Activated CD8-positive, alpha-beta memory T cell treated with anti-CD3 and anti-CD28 coated beads for 36 hours (primary cell): ENCODE data around the gene KCNK16. TPM values are rescaled to one million over a fixed set of nuclear protein-coding genes. Genes with fewer than 3 reads are reported as not detected.

ENCODE experiments used
- CTCF ChIA-PET: fragments of 350-600 bp; sonication (Branson Sonifier 250); formaldehyde crosslinking; loops from one replicate; lab custom pipeline; 2021; ENCODE audit warnings: antibody characterized with exemption; lab: Charles Lee
- POLR2A ChIA-PET: fragments of 350-600 bp; sonication (Branson Sonifier 250); formaldehyde crosslinking; loops from one replicate; lab custom pipeline; 2021; ENCODE audit warnings: antibody characterized with exemption; lab: Charles Lee
- total RNA-seq, 2 experiments: library from RNA; stranded (reverse); gene quantifications; one replicate each; pipeline ENCODE4 v1.2.3, GENCODE V29; 2021

The KCNK16 gene
- not detected for total RNA-seq

DNA sequence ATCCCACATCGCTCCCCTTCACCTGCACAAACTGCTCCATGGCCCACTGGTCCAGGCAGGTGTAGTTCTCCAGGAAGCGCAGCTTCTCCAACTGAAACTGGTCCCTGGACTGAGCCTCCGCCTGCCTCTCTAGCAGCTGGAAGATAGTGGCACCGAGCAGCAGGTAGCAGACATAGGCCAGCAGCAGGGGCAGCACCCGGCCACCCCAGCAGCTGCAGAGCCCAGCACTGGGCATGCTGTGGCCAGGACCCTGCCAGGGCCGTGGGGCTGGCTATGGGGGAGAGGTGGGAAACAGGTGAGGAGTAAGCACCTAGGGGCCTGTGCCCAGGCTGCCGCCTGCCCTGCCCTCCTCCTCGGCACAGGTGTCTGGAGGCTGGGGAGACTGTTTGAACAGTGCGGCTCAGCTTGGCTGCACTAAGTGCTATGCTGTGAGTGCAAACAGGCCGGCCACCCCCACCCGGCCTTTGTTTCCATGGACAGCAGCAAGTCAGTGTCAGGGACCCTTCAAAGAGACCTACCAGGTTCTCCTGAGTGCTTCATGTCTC is at the start of gene KCNK16:
KCNK16 (minus strand) TSS at position 397 of the 545 bp plus-strand sequence; CDS start at position 235, 162 bp downstream.
- POLR2A ChIA-PET: no interaction called here
- CTCF ChIA-PET: no interaction called here

DNA sequence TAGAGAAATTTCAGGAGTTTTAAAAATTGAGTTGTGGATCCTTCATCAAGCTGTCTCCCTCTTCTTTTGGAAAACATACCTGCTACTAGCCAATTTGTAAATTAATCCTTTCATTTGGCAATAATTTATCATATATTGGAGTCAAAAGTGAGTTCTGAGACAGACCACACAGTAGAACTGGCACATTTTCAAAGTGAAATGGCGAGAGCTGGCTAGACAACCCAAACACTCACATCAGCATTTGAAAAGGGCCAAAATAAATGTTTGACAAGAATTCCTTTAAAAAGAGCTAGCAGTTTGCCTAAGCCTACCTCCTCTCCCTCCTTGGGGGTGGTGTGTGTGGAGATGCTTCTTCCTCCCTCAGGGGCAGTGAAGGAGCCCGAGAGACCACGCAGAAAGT is 47.9 kb upstream of the KCNK16 start:
- CTCF ChIA-PET: interaction anchor here (1.4 kb wide), 1 partner anchor 8 kb away, joined by 3 read pairs; no protein-coding TSS in a partner anchor
- POLR2A ChIA-PET: no interaction called here

DNA sequence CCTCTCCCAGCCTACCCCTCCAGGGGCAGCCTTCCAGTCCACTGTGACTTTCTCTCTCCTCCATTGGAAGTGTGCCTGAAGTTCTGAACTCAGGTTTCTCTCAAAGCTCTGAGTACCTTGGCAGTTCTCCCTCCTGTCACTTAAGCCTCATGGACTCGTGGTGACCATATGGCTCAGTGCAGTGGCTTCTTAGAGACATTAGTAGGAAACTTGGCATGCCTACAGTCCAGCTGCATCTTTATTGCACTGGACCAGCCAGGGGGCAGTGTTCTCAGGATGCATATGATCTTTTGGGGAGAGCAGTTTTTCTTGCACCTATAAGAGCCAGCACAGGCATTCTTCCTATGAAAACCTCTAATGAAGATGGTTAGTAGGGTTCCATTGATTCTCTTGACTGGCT is 47.5 kb upstream of the KCNK16 start:
- POLR2A ChIA-PET: no interaction called here
- CTCF ChIA-PET: interaction anchor here (1.4 kb wide), 1 partner anchor 8 kb away, joined by 3 read pairs; no protein-coding TSS in a partner anchor

DNA sequence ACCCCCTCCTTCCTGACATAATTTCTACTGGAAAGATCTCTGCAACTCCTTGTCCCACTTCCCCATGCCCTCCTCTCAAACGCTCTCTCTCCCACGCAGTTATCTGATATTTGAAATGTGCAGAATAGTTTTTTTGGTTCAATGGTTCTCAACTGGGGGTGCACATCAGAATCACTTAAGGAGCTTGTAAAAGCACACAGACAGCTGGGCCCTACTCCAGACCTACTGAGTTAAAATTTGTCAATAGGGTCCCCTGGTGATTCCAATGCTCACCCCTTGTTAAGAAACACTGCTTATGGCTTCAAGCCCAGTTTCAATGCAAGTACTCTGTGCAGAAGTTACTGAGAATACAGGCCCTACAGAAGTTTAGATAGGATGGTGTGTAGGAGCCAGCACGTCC is 45.2 kb upstream of the KCNK16 start:
- CTCF ChIA-PET: no interaction called here

DNA sequence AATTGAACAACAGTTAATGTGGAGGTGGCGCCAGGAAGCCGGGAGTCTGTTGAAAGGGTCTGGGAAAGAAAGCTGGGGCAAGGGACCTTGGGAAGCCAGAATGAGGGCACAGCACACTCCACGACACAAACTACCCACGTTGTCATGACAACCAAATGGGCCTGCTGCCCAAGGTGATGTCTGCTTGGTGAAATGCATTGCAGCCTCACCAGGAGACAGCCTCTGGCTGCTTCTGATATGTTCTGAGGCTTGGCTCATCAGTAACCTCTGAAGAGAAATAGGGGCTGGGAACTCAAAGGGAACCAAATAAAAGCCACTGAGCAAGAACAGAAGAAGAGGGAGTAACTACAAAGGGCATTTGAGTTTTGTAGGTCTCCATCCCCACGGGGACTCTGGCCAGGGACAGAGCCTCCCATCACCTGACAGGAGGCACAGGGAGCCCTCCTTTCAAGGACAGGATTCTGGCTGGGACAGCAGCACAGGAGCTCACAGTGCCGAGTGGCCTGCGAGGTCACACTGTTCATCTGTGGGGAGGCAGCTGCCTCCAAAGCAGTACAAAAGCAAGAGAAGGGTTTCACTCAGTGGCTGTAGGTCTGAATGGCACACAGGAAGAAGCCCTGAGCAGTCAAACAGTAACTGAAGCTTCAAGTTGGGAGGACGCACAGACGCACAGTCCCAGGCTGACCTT is 44.6 kb upstream of the KCNK16 start:
- POLR2A ChIA-PET: no interaction called here
- CTCF ChIA-PET: no interaction called here

More for the DNA sequence above, 45.2 kb upstream of the KCNK16 start:
- POLR2A ChIA-PET: no interaction called here

DNA sequence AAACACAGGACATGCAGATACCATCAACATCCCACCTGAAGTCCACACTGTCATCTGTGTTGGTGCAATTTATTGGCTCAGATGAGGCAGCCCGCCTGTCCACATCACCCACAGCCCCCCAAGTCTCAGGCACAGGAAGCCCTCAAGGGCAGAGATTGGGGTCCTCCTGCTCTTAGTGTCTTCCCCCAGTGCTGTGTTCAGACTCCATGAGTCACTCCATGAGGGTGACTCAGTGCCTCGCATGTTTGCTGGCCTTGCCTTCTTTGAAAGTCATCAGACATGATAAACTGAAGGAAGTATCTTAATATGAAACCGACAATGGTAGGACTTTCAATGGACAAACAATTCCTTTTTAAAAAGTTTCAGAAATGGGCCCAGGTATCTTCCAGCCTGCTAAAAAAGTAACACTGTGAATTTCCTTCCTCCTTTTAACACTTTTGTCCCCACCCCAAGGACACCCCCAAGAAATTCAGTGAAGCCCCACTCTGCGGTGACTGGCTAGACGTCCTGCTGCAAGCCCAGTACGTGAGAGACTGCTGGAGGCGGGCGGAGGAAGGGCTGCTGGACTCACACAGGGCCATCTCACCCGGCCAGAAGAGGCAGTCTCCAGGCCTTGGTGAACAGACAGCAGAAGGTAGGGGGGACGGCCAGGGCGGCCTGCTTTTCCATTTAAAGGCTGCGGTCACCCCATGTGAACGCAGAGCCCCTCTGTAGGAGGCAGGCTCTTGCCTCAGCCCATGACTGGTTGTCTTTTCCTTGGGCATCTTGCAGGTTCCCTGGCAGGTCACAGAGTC is 43.0 kb upstream of the KCNK16 start:
- ChIA-PET POLR2A (no interaction called here), CTCF (interaction anchor here (0.7 kb wide), 1 partner anchor 10 kb away, joined by 3 read pairs; no protein-coding TSS in a partner anchor)

DNA sequence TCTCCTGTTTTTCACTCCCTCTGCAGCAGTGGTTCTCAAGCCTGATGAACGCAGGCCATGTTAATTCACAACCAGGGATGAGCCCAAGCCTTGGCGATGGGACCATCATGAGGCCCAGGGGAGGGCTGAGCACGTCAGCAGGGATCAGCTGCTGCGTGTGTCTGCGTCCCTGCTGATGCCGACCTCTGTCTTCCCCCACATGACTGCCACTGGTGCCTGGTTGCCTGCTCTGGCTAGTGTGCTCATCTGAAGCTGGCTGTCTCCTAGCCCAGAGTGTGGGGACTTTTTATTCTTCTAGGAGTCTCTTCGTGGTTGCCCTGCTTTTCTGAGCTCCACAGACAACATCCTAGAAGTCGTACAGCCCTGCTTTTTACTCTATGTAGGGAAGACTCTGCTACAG is 40.8 kb upstream of the KCNK16 start:
- POLR2A ChIA-PET: no interaction called here
- CTCF ChIA-PET: interaction anchor here (1.3 kb wide), 1 partner anchor 16 kb away, joined by 3 read pairs; no protein-coding TSS in a partner anchor

DNA sequence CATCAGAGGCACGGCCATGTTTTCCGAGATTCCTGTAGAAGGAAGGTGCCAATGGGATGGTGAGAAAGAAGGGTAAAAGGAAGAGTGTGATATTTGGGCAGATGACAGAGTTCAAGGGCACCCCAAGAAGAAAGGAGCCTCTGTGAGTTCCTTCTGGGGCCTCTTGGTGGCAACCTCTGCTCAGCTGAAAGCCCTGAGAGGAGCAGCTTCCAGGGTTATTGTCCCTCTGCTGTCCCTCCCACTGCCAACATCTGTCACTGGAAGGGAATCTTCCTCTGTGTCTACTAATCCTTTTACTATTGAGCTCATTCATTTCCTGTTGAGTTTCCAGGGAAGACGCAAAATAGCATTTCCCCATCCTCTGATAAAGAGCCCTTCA is 40.0 kb upstream of the KCNK16 start:
- ChIA-PET CTCF (interaction anchor here (1.0 to 1.3 kb wide), 2 partner anchors 8 to 15 kb away, joined by 3 read pairs; no protein-coding TSS in a partner anchor), POLR2A (no interaction called here)

DNA sequence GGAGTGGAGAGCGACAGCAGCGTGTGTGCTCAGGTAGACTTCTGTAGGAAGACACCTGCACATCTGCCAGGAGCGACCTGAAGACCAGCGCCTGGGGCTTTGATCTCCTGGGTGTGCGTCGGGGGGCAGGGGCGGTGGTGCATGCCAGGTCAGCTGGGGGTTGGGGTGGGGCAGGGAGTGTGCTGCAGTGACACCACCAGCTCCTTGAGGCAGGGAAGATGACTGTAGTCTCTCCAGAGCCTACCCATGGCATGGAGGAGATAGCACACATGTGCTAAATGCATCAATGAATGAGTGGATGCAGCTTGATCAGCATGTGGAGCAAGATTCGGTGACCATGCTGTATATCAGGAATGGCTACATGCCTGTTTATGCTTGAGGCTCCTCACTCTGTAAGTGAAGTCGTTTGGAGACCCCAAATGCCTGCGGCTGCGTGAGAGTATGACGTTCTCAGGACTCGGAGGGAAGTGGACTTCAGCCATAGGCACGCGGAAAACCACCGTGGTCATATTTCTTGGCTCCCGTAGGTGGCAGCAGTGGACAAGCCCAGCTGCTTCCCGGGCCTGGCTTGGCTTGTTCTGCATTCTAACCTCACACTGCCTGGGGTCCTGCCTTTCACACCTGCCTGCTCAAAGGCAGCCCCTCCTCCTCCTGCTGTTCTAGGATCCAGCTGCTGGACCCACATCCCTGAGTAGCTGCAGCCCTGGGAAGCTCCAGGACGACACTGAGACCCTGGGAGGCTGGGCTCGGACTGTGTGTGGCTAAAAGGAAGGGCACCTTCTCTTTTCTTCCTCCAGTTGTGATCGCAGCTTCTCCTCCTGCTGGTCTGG is 39.4 kb upstream of the KCNK16 start:
- POLR2A ChIA-PET: no interaction called here
- CTCF ChIA-PET: interaction anchor here (0.7 to 1.0 kb wide), 2 partner anchors 9 to 186 kb away, joined by 3 read pairs; no protein-coding TSS in a partner anchor

DNA sequence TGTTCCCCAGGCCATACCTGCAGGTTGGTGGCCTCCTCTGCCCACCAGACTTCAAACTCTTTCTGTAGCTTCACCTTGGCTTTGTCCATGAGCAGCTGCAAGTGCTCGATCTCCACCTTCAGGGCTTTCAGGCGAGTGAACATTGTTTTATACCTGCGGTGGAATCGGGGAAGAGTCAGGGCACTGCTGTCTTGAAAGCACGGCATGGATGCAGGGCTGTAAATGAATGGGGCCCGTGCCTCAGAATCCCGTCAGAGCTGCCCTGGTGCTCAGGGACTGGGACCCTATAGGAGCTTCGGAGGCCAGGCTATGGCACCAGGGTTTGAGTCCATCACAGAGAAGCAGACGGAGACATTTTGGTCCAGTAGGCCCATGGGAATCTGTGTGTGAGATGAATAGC is 37.9 kb upstream of the KCNK16 start:
- CTCF ChIA-PET: no interaction called here
- POLR2A ChIA-PET: no interaction called here

DNA sequence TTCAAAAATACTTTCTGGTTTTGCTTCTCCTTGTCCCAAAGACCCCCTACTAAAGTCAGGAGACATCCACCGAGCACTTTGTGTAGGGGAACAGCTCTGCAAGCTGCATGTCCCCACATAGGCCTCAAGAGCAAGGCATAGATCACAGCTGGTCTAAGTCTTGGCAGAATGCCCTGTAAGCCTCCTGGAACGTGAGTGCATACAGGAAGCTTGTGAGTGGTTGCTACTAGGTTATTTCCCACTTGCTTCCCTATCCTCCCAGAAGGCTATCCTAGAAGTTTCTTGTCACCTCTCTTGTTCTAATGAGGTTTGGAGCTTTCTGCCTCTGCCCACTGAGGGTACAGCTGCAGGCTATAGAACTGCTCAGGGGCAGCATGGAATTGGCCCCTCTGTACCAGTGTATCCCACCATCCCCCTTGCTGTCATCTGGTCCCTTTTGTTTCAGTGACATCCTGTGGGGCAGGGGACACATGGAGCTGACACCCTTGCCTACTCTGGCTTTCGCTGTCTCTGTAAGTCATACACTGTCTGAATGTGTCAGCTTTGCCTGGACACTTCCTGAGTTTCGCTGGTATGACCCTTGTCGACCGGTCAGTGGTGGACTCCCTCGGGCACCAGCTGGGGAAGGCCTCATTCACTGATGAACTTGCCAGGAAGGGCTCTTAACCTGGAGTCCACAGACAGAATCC is 35.6 kb upstream of the KCNK16 start:
- ChIA-PET CTCF (no interaction called here), POLR2A (no interaction called here)

DNA sequence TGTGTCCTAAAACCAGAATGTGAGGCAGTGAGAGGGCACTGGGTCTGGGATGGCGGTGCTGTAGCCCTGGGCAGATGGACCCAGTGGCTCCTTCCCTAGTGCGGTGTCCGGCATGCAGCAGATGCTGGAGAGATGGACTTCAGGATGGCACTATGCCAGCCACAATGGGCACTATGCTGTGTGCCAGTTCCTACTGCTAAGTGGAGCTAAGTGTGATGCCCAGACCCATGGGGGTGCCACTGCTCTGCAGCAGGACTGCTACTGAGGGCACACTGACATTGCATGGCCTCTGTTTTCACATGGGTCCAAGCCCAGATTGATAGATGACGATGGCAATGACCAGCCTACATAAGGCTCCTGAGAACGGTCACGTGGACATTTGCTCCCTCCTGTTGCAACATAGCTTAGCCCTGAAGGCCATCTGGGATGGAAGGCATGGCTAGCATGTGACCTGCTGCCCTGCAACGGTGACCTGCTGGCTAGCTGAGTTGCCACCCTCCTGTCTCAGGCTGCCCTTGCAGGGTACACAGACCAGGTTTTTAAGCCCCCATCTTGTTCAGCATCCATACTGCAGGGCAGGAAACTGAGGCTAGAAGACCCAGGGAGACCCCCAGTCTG is 31.3 kb upstream of the KCNK16 start:
- ChIA-PET CTCF (no interaction called here), POLR2A (interaction anchor here (0.6 kb wide), 1 partner anchor 65 kb away, joined by 9 read pairs; no protein-coding TSS in a partner anchor)

DNA sequence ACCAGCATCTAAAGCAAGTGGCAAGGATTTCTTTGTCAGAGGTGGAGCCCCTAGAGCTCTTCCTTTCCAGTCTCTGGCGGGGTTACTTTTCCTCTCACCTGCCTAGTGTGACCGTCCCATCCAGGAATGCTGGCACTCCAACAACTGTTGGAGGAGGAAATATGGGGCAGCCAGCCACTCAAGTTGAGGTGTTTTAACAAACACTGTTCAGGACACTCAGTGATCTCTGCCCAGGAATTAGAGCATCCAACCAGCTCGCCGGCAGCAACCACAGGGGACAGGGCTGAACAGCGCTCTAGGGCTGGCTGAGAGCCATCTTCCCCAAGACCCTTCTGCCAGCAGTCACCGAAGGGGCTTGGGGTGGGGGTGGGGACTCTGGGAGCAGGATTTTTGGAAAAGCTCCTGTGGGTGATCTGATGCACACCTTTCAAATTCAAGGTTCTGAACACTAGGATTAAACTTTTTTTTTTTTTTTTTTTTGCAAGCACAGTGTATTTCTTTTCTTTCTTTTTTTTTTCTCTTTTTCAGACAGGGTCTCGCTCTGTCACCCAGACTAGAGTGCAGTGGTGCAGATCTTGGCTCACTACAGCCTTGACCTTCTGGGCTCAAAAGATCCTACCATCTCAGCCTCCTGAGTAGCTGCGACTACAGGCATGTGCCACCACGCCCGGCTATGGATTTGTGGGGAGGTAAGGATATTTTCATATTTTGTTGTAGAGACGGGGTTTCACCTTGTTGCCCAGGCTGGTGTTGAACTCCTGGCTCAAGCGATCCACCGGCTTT is 28.4 kb upstream of the KCNK16 start:
- ChIA-PET POLR2A (no interaction called here), CTCF (no interaction called here)

DNA sequence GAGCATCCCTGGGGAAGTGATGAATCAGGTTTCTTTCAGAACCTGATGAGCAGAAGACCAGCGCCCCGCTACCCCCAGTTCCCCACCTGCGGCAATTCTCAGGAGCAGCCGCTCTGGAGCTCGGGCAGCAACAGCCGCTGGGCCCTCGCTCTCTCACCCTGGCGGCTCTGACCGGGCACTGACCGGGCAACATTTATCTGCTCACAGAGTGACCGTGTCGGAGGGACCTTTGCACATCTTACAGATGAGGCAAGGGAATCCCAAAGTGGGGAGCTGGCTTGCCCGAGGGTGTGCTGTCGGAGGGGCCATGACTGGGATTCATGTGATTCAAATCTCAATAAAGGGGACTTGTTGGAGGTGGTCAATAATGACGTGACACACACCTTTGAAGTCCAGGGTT is 26.2 kb upstream of the KCNK16 start:
- ChIA-PET CTCF (no interaction called here), POLR2A (no interaction called here)

DNA sequence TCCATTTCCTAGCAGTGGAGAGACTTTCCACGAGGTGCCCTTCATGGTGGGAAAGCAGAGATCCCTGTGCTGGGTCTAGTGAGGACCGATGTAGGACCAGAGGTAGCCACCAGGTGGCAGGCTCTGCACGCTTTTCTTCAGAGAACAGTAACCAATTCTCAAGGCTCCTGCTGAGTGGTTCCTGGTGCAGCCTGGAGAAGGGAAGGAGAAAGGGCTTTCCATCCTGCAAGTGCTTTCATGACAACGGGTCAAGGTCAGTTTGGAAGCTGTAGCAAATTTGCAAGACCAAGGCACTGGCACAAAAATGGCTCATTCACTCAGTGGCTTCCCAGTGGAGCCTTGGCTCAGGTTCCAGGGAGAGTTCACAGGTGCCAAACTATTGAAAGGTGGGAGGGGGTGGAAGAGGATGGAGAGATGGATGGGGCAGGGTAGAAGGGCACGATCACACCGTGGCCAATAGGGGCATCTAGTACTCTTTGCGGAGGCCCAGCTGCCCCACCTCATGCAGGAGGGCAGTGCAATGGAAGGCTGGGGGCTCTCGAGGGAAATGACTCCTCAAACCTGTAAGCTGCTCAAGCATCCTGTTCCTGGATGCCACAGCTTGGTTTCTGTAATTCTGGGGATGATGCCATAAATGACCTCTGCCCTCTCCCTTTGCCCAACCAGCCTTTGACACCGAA is 25.5 kb upstream of the KCNK16 start:
- ChIA-PET POLR2A (no interaction called here), CTCF (interaction anchor here (0.6 to 1.1 kb wide), 2 partner anchors 15 to 449 kb away, joined by 3 to 7 read pairs; no protein-coding TSS in a partner anchor)

DNA sequence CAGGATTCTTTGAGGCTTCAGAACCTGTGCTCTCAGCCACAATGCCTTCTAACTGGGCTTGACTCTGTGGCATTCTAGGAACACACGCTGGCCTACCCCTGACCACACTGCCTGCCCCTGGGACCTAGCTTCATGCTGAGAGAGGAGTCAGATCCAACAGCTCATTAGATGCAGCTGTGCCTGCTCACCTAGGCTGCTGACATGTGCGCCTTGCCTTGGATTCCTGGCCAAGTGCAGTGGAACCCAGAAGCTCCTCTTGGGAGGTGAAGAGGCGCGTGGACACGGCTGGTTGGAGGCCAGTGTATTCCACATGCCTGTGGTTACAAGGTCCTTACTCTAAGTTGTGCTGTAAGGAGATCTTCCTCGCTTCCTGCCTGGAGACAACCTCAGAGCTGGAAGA is 24.7 kb upstream of the KCNK16 start:
- CTCF ChIA-PET: interaction anchor here (1.1 kb wide), 1 partner anchor 16 kb away, joined by 3 read pairs; no protein-coding TSS in a partner anchor
- POLR2A ChIA-PET: no interaction called here

DNA sequence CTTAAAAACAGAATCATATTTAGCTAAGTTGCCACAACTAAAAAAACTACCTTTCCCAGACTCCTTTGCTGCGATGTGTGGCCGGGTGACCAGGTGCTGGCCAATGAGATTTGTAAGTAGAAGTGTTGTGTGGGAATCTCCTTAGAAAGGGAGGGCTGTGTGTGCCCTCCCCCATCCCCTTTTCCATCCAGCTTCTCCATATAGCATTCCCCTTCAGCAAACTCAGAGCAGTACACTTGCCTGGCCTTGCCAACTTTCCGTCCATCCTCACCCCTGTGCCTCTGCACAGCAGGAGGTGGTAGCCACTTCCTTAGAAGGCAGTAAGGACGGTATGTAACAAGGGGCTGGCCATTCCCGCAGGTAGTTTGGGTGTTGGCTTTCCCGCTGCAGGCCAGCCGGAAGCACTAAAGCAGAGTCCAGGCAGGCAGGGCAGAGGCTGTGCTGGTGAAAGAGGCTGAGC is 22.3 kb upstream of the KCNK16 start:
- ChIA-PET CTCF (interaction anchor here (0.6 kb wide), 1 partner anchor 910 kb away, joined by 3 read pairs; no protein-coding TSS in a partner anchor), POLR2A (no interaction called here)
